Suprapubic skin (tissue), 4 donors: ENCODE data around the gene LZTR1. TPM values are rescaled to one million over a fixed set of nuclear protein-coding genes. Genes with fewer than 3 reads are reported as not detected.
A peak's percentile ranks its signal among the peaks of the same experiment; 100 is the strongest.

ENCODE experiments used
- DNase-seq, 2 donors: peaks; one replicate each; pipeline ENCODE4 v3.0.0-alpha.2; 2019; ENCODE audit warnings: low spot score in 2 of 2
- H3K27ac ChIP-seq: fragments of 200-600 bp; sonication (generic); one replicate; pipeline ENCODE4 v1.5.1; 2019
- H3K27me3 ChIP-seq: fragments of 200-600 bp; sonication (generic); one replicate; pipeline ENCODE4 v1.5.1; 2019
- H3K36me3 ChIP-seq: fragments of 200-600 bp; sonication (generic); one replicate; pipeline ENCODE4 v1.5.1; 2019
- H3K4me1 ChIP-seq: fragments of 200-600 bp; sonication (generic); one replicate; pipeline ENCODE4 v1.5.1; 2019
- H3K4me3 ChIP-seq: fragments of 200-600 bp; sonication (generic); one replicate; pipeline ENCODE4 v1.5.1; 2019; ENCODE audit warnings: mild to moderate bottlenecking
- H3K9me3 ChIP-seq: fragments of 200-600 bp; sonication (generic); one replicate; pipeline ENCODE4 v1.5.1; 2019
- CTCF ChIP-seq, 2 donors: fragments of 200-600 bp in 1 of 2; fragments of 450-650 bp in 1 of 2; sonication (generic) in 1 of 2; IDR thresholded peaks; one replicate each; pipeline ENCODE4 v1.5.1; 2016 to 2019; ENCODE audit warnings: antibody characterized with exemption in 2 of 2, mild to moderate bottlenecking in 1 of 2, moderate library complexity in 1 of 2
- EP300 ChIP-seq: sonication (generic); formaldehyde crosslinking; IDR thresholded peaks from one replicate; pipeline ENCODE4 v1.6.1; 2017; ENCODE audit warnings: antibody characterized with exemption
- POLR2A ChIP-seq, 2 donors: fragments of 450-650 bp; IDR thresholded peaks; one replicate each; pipeline ENCODE4 v1.6.1; 2017; ENCODE audit warnings: antibody characterized with exemption in 2 of 2, mild to moderate bottlenecking in 2 of 2, moderate library complexity in 2 of 2
- POLR2AphosphoS5 ChIP-seq, 3 donors: sonication (generic); formaldehyde crosslinking; IDR thresholded peaks; one replicate each; pipeline ENCODE4 v1.6.1; 2017; ENCODE audit warnings: antibody characterized with exemption in 3 of 3
- WGBS: methylation state at CpG from one replicate; pipeline ENCODE4 v1.1.5; 2018; 5-methylcytosine and 5-hydroxymethylcytosine counted together
- total RNA-seq, 4 donors: library from RNA; depleted of rRNA; stranded (reverse); fragments of >200 nt; gene quantifications; one replicate each; pipeline ENCODE4 v1.1.0, GENCODE V29; 2016

The LZTR1 gene
- total RNA-seq, 4 donors from 2014 or later, result 29.3 to 75.6 (median 46.9) TPM

- Histone ChIP-seq H3K9me3 (no peaks in the 10 kb centered on the region), H3K4me3 (no peak overlapping the region), H3K27me3 (no peaks in the 10 kb centered on the region), H3K27ac (no peak overlapping the region), H3K36me3 (no peaks in the 10 kb centered on the region), H3K4me1 (peaks cover 21% of the 10 kb centered on the region)
- WGBS, result 82% methylated on average over 8 of the region's 15 CpGs
- DNase-seq, result no peak
- TF ChIP-seq EP300 (no peak), POLR2AphosphoS5 (IDR thresholded peaks at IDR 0.05) (no peak), CTCF (IDR thresholded peaks at IDR 0.05) (no peak), POLR2A (IDR thresholded peaks at IDR 0.05) (no peak)
Observed at GRCh38 chr22:21043860-21044535, 61.9 kb downstream of the LZTR1 start.

- no peak overlapping the region for H3K27ac ChIP-seq
- no peaks in the 10 kb centered on the region for H3K9me3 ChIP-seq
- DNase-seq, result no peak
- H3K4me3 ChIP-seq, result peak overlapping the region; percentile 41
- 13% methylated on average over 15 of the region's 15 CpGs for WGBS
- no peaks in the 10 kb centered on the region for H3K36me3 ChIP-seq
- H3K4me1 ChIP-seq, result peaks cover 21% of the 10 kb centered on the region
- H3K27me3 ChIP-seq, result no peaks in the 10 kb centered on the region
- TF ChIP-seq POLR2A (IDR thresholded peaks at IDR 0.05), result no peak
- TF ChIP-seq CTCF (IDR thresholded peaks at IDR 0.05), result no peak
- TF ChIP-seq POLR2AphosphoS5 (IDR thresholded peaks at IDR 0.05), result no peak
- no peak for TF ChIP-seq EP300
Observed at GRCh38 chr22:21044931-21045584, 63.0 kb downstream of the LZTR1 start.

- Histone ChIP-seq H3K27ac (no peak within 1 kb of the TSS), H3K4me3 (peak within 1 kb of the TSS; percentile 41), H3K9me3 (no peaks in the 10 kb centered on the region), H3K27me3 (no peaks in the 10 kb centered on the region), H3K36me3 (no peaks in the 10 kb centered on the region), H3K4me1 (peaks cover 21% of the 10 kb centered on the region)
- TF ChIP-seq EP300 (no peak), POLR2AphosphoS5 (IDR thresholded peaks at IDR 0.05) (no peak), POLR2A (IDR thresholded peaks at IDR 0.05) (no peak), CTCF (IDR thresholded peaks at IDR 0.05) (no peak)
- peak; percentile 89 to 93 for DNase-seq
- WGBS, result under 1% methylated on average over 32 of the region's 47 CpGs
Observed at GRCh38 chr22:21045585-21046294, 63.6 kb downstream of the LZTR1 start, which contains the start of gene LRRC74B. Gene LRRC74B (plus strand): TSS chr22:21045946. CDS start chr22:21045987, 41 bp downstream.

- Histone ChIP-seq H3K27me3 (no peaks in the 10 kb centered on the region), H3K4me1 (peaks cover 21% of the 10 kb centered on the region), H3K27ac (no peak overlapping the region), H3K36me3 (no peaks in the 10 kb centered on the region), H3K9me3 (no peaks in the 10 kb centered on the region), H3K4me3 (no peak overlapping the region)
- TF ChIP-seq POLR2A (IDR thresholded peaks at IDR 0.05) (no peak), EP300 (no peak), POLR2AphosphoS5 (IDR thresholded peaks at IDR 0.05) (no peak), CTCF (IDR thresholded peaks at IDR 0.05) (no peak)
- no peak for DNase-seq
- WGBS, result 94% methylated on average over 5 of the region's 14 CpGs
Observed at GRCh38 chr22:21047035-21047661, 65.1 kb downstream of the LZTR1 start.
